NOMO-1 (cell line): ENCODE results near the gene FOXN3.

Experiments
- DNase-seq, 2 experiments: peaks; one replicate each; lab custom pipeline; 2025; ENCODE audit not compliant: unreplicated experiment in 2 of 2; lab: John Stamatoyannopoulos, UW

Gene FOXN3

GRCh38 chr14:89432226-89432625 lies 15.2 kb upstream of the FOXN3 start:
- DNase-seq = no peak

- peak; percentile 43 to 72 for DNase-seq
Observed at GRCh38 chr14:89430391-89431236, 13.6 kb upstream of the FOXN3 start.

- DNase-seq = peak; percentile 85 to 94
Observed at GRCh38 chr14:89429199-89430181, 12.5 kb upstream of the FOXN3 start.

DNA sequence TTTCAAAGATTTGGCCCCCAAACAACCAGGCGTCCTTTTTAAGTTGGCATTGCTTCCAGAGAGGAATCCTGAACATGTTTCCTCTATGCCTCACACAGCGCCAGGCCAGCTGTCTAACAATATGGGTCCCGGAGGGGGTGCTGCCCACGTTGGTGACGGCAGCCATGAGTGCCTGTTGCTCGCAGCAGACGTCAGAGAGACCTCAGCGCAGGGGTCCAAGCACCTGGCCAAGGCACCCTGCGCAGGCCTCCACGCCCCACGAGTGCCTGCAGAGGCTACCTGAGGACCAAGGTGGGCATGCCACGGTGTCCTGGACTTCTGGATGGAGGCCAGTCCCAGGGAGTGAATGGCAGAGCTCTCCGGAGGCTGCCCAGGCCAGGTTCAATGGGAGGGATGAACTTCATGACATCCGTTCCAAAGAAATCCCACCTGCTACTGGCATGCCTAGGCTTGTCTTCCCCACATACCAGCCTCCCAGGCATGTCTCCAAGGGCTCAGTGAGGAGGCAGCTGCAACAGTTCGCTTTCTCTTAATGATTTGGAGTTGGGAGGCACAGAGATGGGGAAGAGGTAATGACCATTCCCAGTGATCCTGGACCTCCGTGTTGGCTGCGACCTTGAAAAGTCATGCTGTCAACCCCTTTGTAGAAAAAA lies 11.6 kb upstream of the FOXN3 start:
- DNase-seq = no peak

DNA sequence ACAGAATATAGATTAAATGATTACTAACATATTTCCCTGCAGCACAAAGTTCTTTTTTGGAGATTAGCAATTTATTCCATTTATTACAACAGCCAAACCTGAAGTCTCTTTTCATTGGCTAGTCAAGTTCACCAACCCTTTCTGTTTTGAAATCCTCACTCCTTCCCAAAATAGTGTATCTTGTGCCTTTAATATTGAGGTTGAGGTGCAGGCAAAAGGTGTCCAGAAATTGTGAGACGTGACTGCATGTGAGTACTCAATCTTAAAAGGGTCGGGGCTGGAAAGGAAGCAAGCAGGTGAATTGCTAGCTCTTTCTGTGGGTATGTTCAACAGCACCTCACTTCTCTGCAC lies 11.1 kb upstream of the FOXN3 start:
- peak in 1 of 2 experiments; percentile 3 for DNase-seq

DNA sequence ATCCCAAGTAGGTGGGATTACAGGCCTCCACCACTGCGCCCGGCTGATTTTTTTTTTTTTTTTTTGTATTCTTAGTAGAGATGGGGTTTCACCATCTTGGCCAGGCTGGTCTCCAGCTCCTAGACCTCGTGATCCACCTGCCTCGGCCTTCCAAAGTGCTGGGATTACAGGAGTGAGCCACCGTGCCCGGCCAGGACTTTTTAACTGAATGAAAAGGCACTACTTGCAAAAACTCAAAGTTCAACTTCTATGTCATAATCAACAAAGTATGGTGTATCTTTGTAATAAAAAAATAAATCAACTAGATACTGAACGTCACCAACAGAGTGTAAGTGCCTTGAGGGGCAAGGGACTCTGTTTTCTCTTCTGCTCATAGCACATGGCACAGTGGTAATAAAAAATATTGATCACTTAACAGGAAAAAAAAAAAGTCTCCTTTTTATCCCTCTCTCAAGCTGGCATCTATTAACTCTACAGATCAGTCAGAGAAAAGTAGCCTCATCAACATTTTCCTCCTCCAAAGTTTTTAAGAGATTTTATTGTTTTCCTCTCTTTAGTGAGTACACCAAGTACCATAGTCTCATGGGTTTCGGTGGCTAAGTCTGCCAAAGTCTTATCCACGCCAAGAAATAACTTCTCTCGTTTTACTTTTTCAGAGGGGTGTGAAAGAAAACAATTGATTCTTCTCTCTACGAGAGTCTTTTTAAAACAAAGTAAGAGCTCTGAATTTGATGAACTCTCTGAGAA lies 10.6 kb upstream of the FOXN3 start:
- DNase-seq = no peak

DNA sequence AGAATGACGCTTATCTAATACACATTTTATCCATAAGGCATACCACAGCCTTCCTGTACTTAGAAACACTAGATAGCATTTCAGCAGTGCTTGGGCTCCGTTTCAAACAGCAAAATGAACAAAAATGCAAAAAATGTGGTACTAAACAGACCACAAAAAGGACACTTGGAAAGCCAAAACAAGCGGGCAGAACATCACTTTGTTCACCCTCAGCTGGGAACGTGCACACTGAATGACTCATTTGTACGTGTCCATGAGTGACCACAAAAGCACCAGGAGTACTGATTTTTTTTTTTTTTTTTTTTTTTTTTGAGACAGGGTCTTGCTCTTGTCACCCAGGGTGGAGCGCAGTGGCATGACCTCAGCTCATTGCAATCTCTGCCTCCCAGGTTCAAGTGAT lies 8.9 kb upstream of the FOXN3 start:
- DNase-seq = peak in 1 of 2 experiments; percentile 20

GRCh38 chr14:89424241-89424640 lies 7.2 kb upstream of the FOXN3 start:
- no peak for DNase-seq

DNA sequence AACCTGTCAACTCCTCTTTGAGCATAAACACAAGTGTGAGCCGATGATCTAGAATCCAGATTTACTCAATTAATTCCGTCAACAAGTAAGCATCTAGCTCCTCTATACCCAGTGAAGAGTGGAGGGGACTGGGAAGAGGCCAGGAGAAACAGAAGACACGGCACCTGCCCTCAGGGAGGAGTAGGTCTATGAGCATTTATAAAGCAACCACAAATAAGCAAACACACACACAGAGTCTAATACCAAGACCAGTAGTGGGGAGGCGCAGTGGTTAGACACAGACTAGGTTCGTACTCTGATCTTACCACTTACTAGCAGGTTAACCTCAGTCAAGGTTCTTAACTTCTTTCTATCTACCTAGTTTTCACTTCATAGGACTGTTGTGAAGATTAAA lies 5.9 kb upstream of the FOXN3 start:
- no peak for DNase-seq

GRCh38 chr14:89422181-89422951 lies 5.3 kb upstream of the FOXN3 start:
- no peak for DNase-seq

- DNase-seq = no peak
Observed at GRCh38 chr14:89420502-89420901, 3.5 kb upstream of the FOXN3 start.

DNA sequence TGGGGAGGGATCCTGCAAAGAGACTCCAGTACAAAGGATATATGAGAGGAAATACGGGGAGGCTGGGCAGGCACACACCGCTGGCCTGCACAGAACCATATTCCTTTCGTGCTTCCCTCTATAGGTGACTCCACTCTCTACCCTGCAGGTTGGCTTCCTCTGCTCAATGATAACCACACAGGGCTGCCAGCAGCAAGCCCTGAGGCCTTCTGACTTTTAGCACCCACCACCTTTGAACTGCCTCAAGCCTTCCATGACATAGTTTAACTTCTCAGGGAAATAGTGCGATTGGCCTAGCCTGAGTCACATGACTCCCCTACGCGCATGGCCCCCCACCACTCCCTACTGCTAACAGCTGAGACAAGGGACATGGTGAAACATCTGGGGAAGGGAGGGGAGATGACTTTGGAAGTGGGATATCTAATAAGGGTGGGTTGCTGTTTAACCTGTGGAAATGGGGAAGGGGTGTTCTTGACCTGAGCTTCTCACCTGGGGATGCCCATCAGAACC lies 3.0 kb upstream of the FOXN3 start:
- no peak for DNase-seq

DNA sequence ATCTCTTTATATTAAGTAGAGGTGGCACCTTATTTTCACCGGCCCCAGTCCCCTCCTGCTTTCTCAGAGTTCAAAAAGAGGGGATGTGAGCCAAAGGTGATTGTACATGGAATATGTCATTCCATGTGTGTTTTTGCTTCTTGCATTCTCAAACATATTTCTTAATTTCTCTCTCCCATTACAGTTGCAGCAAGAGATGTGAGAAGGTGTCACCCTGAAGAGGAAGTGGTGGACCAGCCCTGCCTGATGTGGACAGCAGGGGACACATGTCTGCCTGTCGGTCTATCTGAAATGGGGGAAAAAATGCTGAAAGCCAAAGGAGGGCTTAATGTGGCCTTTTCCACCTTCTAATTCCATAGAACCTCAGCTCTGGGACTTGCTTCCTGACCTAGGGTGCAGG lies 1.9 kb upstream of the FOXN3 start:
- peak; percentile 56 to 65 for DNase-seq

DNA sequence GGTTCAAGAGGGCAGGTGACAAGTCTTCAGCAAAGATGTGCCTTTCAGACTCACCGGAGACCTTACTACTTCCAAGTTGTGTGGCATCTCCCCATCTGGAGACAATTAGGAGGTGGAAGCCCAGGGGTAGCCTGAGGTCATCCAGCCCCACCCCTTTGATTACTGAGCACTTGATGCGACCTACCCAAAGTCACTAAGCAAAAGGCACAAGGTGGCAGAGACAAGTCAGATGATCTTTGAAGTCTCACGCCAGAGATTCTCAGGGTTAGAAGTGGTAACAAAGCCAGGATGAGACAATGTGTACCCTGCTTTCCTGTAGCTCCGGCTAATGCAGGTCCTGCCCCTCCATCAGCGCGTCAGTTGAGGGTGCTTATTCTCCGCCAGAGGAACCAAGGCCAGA lies 1.4 kb upstream of the FOXN3 start:
- peak in 1 of 2 experiments; percentile 39 for DNase-seq

DNA sequence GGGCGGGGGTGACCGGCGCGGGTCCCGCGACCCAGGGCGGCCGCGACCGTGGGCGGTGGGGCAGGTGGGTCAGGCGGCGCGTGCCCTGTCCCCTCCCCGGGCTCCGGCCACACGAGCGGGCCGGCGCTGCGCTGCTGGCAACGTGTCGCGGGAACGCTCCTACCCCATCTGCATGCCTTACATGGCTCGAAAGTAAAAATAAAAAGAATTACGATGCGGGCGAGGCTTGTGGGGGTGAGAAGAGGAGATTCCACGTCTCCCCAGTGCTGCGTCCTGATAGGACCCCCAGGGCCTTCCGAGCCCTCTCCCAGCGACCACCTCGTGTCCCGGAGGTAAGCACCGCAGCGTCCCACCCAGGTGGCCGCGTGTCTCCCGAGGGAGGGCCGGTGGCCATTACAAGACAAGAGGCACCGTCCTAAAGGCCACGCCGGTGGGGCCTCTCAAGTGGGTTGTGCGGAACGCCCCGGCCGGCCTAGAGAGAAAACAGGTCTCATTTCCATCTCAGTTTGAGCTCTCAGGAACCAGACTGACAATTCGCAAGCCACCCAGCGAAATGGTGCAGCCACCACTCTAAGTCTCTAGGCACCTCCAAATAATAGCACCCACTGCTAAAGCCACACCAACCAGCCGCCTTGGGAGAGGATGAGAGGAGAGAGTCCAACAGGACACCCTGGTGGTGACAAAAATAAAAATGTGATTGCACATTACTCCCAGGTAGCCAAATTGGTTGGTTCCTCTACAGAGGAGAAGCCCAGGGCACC lies 612 bp upstream of the FOXN3 start:
- peak; percentile 53 to 77 for DNase-seq

GRCh38 chr14:89416002-89416995 lies 734 bp downstream of the FOXN3 start:
- DNase-seq = peak; percentile 87 to 91

DNA sequence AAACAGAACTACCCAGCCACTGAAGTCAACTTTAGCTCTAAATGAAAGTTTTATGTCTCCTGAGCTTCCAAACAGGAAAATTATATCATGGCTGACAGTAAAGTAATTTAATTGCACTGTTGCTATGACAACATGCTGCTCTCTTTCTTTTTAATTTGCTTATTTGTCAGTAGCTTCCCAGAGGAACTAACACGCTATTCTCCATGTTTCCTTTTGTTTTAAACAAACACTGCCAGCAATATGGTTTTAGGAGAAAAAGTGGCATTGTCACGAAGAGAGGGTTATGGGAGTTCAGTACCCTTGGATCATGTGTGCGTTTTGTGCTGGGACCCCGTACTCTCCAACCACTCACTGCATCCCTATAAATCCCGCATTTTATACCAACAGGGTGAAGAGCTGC lies 1.9 kb downstream of the FOXN3 start:
- DNase-seq = no peak

DNA sequence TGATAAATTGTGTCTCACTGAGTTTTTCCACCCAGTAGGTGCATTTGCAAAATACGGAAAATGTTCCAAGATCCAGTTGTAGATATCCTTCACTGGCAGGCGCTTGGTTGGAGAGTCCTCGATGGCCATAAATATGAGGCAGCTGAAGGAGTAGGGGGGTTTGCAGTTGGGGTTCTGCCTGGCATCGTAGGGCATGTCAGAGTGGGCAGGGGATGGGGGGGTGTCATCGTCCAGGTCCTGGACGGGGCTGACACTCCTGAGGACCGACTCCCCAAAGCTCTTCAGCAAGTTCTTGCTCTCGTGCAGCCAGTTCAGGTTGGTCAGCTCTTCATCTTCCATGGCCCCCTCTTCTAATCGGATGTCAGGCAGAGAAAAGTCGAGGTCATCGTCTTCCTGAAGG lies 5.1 kb downstream of the FOXN3 start:
- no peak for DNase-seq
